ENCODE results near the gene ZNF565.
A peak's percentile ranks its signal among the peaks of the same experiment; 100 is the strongest.
"Not testable (repeated sequence)": the region's sequence is repeated elsewhere in the genome, so short reads cannot be mapped to it uniquely, and the experiment has no call there.

Gene ZNF565

DNA sequence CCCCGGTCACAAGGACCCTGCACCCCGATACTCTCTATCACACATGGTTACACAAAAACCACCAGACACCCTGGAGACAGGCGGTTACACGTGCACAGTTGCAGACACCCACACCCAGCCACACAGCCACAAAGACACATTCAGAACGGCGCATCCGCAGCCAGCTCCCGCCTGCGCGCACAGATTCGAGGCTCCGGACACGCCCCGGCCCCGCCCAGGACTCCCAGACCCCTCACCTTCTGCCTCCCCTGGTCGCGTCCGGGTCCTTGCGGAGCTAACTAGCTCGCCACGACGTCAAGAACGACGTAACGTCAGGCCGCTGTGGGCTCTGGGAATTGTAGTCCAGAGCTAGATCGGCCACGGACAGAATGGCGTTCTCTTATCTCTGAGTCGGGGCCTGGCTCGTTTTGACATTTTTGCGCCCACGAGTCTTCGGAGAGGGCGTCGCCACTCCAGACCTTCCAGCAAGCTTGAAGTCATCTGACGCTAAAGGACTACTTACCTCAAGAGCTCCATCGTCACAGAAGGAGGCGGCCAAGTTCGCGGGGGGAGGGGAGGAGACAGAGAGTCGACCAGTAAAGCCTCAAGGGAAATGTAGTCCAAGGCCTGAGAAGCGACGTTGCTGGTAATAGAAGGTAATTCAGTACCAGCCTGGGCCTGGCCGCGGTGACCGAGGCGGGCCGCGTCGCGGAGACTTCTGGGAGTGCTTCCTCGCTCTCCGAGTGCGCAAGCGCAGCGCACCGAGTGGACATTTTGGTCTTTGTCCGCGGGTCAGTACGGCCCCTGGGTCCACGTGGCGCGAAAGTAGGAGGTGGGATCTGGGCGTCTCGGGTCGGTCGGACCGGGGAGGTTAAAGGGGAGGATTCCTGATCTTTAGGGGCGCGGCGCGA is at the start of gene ZNF565, which contains the start of gene ZNF146:
ZNF565 (minus strand) TSS at position 280 of the 890 bp plus-strand sequence. CDS start 12,680 bp downstream, outside the sequence.
ZNF146 (plus strand) TSS at position 721 of the 890 bp plus-strand sequence. CDS start 21,335 bp downstream, outside the sequence.
- DNase-seq (ENCODE audit: low spot score) (peak; percentile 96), FAIRE-seq (peak; percentile 72)

DNA sequence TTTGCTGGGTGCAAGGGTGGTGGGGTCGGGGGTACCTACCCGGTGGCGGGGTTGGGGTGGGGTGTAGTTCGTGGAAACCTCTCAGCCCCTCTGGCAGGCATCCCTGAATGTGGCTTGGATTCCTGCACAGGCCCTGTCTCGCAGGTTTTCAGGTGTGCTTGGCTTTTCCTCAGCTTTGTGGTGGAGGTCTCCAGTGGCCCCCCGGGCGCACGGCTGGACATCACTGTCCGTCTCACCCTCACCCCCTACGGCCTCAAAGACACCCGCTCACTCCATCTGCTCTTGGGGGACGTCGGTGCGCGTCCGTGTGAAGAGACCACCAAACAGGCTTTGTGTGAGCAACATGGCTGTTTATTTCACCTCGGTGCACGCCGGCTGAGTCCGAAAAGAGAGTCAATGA is 44.7 kb upstream of the ZNF565 start:
- no peak for FAIRE-seq
- DNase-seq (ENCODE audit: low spot score), result no peak

- DNase-seq (ENCODE audit: low spot score), result no peak
- FAIRE-seq, result no peak
These were observed 43.8 kb upstream of the ZNF565 start for GRCh38 chr19:36258028-36258875.

- FAIRE-seq, result no peak
- DNase-seq (ENCODE audit: low spot score), result no peak
These were observed 43.0 kb upstream of the ZNF565 start for GRCh38 chr19:36257520-36257876.

DNA sequence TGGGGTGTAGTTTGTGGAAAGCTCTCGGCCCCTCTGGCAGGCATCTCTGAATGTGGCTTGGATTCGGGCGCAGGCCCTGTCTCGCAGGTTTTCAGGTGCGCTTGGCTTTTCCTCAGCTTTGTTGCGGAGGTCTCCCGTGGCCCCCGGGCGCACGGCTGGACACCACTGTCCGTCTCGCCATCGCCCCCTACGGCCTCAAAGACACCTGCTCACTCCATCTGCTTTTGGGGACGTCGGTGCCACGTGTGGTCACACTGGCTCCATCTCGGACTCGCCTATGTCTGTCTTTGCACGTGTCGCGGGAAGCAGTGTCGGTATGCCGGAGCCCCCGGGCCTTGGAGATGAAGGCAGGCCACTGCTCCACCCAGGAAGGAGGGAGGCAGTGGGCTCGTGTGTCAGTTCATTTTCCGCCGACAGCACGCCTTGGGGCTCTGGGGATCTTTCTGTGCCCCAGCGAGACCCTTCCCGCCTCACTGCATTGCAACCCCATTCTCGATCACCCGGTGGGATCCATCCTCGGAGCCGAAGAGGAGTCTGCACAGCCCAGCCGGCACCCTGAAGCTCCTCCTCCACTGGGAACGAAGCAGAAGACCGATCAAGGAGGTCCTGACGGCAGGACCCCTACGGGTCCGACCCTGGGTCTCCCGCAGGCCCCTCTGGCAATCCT is 42.5 kb upstream of the ZNF565 start:
- no peak for DNase-seq (ENCODE audit: low spot score)
- no peak for FAIRE-seq

DNA sequence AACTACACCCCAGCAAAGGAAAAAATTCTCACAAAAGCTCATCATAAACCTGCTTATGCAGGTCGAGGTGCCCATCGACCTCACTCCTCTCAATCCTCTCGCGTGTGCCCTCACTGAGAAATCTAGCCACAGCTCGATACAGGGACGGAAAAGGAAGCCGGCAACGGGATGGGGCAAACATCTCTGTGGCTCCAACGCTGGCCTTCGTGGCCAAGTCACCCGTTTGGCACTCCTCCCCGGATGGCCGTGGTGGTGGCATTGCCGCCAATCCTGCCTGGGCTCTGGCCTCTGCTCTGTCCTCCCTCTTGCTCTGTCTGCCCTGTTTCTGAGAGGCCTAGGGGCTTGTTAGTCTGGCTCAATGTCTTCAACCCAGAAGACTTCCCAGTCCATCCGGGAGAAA is 41.6 kb upstream of the ZNF565 start:
- no peak for FAIRE-seq
- no peak for DNase-seq (ENCODE audit: low spot score)

DNA sequence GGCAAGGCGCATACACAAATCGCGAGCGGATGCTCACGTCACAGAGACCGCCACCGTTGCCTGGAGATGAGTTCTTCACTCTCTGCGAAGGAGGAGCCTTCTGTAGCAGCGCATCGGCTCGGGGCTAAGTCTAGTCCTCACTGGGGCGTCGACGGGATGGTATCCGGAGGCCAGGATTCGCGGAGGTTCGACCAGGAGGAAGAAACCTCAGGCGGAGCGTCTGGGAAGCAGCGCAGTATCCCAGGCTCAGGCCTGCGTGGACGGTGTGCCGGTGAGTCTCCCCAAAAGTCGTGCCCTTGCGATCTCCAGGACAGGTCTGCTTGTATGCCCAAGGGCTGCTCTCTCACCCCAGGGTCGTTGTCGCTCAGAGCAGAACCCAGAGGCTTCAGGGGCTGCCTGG is 40.9 kb upstream of the ZNF565 start:
- FAIRE-seq (no peak), DNase-seq (ENCODE audit: low spot score) (no peak)

- FAIRE-seq, result no peak
- no peak for DNase-seq (ENCODE audit: low spot score)
These were observed 40.4 kb upstream of the ZNF565 start for GRCh38 chr19:36254848-36255247.

DNA sequence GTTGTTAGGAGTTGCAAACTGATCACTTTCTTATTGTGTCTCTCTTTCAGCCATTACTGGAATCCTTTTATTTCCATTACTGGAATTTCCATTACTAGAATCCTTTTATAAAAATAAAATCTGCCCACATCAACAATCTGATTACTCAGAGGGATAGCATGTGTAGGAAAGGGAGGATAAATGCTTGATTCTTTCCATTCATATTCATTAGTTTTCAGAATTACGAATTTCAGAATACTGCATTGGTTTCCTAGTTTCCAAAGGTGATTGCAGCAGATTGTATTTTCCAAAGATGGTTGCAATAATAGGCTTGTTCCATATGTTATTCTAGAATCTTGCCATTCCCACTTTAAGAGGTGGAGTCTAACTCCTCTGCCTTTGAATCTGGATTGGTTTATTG is 37.6 kb upstream of the ZNF565 start:
- DNase-seq (ENCODE audit: low spot score), result no peak
- FAIRE-seq, result no peak

GRCh38 chr19:36246006-36246481 is 31.6 kb upstream of the ZNF565 start:
- FAIRE-seq (no peak), DNase-seq (ENCODE audit: low spot score) (no peak)

DNA sequence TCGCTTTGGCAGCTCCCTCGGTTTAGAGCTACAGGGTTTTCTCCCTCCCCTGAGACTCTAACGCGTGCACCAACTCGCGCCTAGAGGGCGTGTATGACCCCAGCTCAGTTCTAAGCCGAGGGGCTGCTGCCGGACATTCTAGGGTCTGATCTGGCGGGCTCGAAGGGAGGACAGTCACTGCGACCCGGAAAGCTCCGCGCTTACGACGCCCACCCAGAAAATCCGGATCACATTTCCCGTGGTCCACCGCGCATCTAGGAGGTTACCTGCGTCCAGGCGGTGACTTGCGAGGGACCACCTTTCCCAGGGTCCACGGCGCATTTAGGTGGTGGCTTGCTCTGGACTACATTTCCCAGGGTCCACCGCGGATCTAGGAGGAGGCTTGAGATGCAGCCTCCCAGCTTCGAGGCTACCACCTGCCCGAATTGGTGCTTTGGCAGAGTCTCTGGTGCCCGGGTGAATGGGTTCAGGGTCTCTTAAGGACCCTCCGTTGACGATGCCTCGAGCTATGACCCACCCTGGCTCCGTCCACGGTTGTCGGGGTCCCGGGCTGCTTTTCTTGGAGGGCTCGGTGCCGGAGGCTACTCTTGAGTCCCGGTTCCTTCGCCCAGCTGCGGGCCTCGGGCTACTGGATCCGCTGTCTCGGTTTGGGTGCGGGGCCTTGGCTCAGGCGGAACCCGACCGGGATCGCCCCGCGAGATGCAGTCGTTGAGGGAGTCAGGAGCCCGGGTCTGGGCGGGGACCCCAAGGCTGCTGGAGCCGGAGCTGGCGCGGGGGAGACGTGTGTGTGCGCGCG is 30.9 kb upstream of the ZNF565 start:
- DNase-seq (ENCODE audit: low spot score) (no peak), FAIRE-seq (no peak)

DNA sequence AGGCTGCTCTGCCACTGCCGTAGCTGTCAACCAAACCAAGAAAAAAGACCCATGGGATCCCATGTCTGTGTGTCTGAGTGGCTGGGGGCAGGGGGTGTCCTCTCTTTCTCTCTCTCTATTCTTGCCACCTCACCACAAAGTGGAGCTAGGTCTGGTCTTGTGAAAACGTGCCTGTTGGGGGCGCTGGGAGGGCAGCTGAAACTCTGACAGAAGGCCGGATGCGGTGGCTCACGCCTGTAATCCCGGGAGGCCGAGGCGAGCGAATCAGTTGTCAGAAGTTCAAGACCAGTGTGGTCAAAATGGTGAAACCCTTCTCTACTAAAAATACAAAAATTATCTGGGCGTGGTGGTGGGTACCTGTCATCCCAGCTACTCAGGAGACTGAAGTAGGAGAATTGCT is 29.6 kb upstream of the ZNF565 start:
- FAIRE-seq, result no peak

DNA sequence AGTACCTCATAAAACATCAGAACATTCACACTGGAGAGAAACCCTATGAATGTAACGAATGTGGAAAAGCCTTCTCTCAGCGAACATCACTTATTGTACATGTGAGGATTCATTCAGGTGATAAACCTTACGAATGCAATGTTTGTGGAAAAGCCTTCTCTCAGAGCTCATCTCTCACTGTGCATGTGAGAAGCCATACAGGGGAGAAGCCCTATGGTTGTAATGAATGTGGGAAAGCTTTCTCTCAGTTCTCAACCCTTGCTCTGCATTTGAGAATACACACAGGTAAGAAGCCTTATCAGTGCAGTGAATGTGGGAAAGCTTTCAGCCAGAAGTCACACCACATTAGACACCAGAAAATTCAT is 22.5 kb upstream of the ZNF565 start:
- no peak for DNase-seq (ENCODE audit: low spot score)
- no peak for FAIRE-seq

More for the DNA sequence above, 29.6 kb upstream of the ZNF565 start:
- DNase-seq (ENCODE audit: low spot score), result no peak

GRCh38 chr19:36236304-36236945 is 22.0 kb upstream of the ZNF565 start:
- DNase-seq (ENCODE audit: low spot score) (no peak), FAIRE-seq (no peak)

DNA sequence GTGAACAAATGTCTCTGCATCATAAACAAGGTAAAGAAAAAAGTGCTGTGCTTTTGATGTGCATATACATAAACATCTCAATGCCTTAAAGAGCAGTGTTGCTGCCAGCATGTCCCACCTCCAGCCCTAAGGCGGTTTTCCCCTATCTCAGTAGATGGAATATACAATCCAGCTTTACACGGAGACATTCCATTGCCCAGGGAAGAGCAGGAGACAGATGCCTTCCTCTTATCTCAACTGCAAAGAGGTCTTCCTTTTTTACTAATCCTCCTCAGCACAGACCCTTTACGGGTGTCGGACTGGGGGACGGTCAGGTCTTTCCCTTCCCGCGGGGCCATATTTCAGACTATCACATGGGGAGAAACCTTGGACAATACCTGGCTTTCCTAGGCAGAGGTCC is 19.2 kb upstream of the ZNF565 start:
- DNase-seq (ENCODE audit: low spot score); FAIRE-seq: not testable (repeated sequence)

GRCh38 chr19:36225219-36225892 is 10.9 kb upstream of the ZNF565 start:
- DNase-seq (ENCODE audit: low spot score) (no peak), FAIRE-seq (no peak)

- no peak for FAIRE-seq
These were observed 8.0 kb upstream of the ZNF565 start for GRCh38 chr19:36222503-36222902.

DNA sequence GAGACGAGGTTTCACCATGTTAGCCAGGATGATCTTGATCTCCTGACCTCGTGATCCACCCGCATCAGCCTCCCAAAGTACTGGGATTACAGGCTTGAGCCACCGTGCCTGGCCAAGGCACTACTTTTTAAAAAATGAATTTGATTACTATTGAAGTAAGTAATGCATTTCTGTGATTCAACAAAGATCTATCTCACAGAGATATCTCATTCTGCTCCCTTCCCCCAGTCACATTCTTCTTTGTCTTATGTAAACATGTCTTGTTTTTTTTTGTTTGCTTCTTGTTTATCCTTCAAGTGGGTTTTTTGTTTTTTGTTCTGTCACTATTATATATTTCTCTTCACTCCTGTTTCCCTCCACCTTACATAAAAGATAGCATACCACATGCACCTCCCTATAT is 7.0 kb upstream of the ZNF565 start:
- FAIRE-seq (no peak), DNase-seq (ENCODE audit: low spot score) (no peak)

More at GRCh38 chr19:36222503-36222902, 8.0 kb upstream of the ZNF565 start:
- no peak for DNase-seq (ENCODE audit: low spot score)

GRCh38 chr19:36215276-36216123 is 1.0 kb upstream of the ZNF565 start:
- no peak for DNase-seq (ENCODE audit: low spot score)

More at GRCh38 chr19:36215276-36216123, 1.0 kb upstream of the ZNF565 start:
- FAIRE-seq, result no peak

All from RCC 7860 (cell line).